ENCODE results near the gene SSB.
A peak's percentile ranks its signal among the peaks of the same experiment; 100 is the strongest.
"Not testable (repeated sequence)": the region's sequence is repeated elsewhere in the genome, so short reads cannot be mapped to it uniquely, and the experiment has no call there.

The SSB gene

GRCh38 chr2:169838743-169839489 lies 40.2 kb downstream of the SSB start:
- no peaks in the 10 kb centered on the region for H3K9me3 Mint-ChIP-seq
- H3K36me3 Mint-ChIP-seq (ENCODE audit: low read depth): peaks cover 17% of the 10 kb centered on the region
- H3K27me3 Mint-ChIP-seq: no peaks in the 10 kb centered on the region
- peaks cover 53% of the 10 kb centered on the region for H3K4me1 Mint-ChIP-seq (ENCODE audit: low read depth)
- peak overlapping the region; percentile 9 for H3K27ac Mint-ChIP-seq
- no peak overlapping the region for H3K4me3 Mint-ChIP-seq
- DNase-seq: no peak

DNA sequence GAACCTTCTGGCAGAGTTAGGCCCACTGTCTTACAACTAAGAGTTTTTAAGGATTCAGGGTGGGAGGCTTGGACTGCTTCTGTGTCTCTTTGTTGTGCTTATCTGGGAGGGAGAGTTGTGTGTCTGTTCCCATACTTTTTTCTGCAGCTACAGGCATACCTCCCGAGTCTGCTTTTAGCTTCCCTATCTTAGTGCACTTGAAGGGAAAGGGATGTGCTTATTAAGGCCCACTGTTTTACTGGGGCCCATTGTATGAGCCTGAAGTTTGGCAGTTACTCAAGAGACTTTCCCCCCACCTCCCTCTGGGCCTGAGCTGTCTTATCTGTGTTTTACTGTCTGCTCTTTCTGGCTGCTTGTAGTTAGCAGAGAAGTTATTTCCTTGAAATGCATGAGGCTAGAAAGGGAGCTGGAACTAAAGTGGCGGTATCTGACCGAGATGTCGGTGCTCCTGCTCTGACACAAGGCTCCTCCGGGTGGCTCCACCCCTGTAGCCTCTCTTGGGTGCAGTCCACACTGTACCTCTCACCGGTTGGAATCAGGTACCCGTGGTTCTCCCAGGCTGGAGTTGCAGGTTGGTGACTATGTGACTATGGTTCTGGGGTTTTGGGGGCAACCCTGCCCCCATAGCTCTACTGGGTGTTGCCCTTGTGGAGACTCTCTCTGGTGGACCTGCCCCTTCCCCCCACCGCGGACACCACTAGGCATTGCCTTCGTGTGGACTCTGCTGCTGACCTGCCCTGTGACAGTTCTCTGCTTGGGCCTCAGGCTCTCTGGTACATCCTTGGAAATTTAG lies 41.5 kb downstream of the SSB start:
- Mint-ChIP-seq H3K27ac (no peak overlapping the region), H3K4me1 (ENCODE audit: low read depth) (peaks cover 50% of the 10 kb centered on the region)

DNA sequence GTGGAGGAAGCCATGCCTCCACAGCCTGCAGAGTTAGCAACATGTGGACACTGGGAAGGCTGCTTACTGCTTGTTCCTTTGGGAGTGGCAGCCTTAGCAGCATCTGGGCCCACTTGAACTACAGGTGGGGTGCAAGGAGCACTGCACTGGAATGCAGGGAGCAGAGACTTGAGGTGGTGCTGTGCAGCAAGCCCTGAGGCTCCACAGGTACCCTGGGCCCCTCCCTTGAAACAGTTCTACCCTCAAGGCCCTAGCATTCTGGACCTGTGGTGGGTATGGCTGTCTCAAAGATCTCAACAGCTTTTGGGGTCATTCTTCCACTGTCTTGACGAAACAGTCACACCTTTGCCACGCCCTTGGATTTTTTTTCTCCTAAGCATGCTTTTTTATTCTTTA lies 42.1 kb downstream of the SSB start:
- Mint-ChIP-seq H3K27ac (no peak overlapping the region), H3K36me3 (ENCODE audit: low read depth) (peaks cover 21% of the 10 kb centered on the region), H3K4me1 (ENCODE audit: low read depth) (peaks cover 47% of the 10 kb centered on the region), H3K9me3 (no peaks in the 10 kb centered on the region), H3K27me3 (no peaks in the 10 kb centered on the region), H3K4me3 (no peak overlapping the region)
- no peak for DNase-seq

More for the DNA sequence above, 41.5 kb downstream of the SSB start:
- no peak for DNase-seq
- Mint-ChIP-seq H3K9me3 (no peaks in the 10 kb centered on the region), H3K36me3 (ENCODE audit: low read depth) (peaks cover 21% of the 10 kb centered on the region), H3K4me3 (no peak overlapping the region), H3K27me3 (no peaks in the 10 kb centered on the region)

DNA sequence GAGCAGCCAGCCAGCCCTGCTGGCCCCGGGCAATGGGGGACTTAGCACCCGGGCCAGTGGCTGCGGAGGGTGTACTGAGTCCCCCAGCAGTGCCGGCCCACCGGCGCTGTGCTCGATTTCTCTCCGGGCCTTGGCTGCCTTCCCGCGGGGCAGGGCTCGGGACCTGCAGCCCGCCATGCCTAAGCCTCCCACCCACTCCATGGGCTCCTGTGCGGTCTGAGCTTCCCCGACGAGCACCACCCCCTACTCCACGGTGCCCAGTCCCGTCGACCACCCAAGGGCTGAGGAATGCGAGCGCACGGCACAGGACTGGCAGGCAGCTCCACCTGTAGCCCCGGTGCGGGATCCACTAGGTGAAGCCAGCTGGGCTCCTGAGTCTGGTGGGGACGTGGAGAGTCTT lies 43.0 kb downstream of the SSB start:
- not testable (repeated sequence) for DNase-seq, H3K27ac Mint-ChIP-seq, H3K27me3 Mint-ChIP-seq, H3K9me3 Mint-ChIP-seq, H3K4me3 Mint-ChIP-seq
- Mint-ChIP-seq H3K4me1 (ENCODE audit: low read depth) (peaks cover 48% of the 10 kb centered on the region), H3K36me3 (ENCODE audit: low read depth) (peaks cover 21% of the 10 kb centered on the region)

DNA sequence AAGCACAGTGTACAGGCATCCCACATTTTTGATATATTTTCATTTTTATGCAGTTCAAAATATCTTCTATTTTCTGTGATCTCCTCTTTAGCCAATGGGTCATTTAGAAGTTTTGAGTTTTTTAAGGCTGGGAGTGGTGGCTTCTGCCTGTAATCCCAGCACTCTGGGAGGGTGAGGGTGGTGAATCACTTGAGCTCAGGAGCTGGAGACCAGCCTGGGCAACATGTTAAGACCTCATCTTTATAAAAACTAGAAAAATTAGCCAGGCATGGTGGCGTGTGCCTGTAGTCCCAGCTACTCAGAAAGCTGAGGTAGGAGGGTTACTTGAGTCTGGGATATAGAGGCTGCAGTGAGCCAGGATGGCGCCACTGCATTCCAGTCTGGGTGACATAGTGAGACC lies 46.3 kb downstream of the SSB start:
- Mint-ChIP-seq H3K27me3 (no peaks in the 10 kb centered on the region), H3K27ac (no peak overlapping the region), H3K4me1 (ENCODE audit: low read depth) (peaks cover 46% of the 10 kb centered on the region), H3K9me3 (no peaks in the 10 kb centered on the region), H3K4me3 (no peak overlapping the region), H3K36me3 (ENCODE audit: low read depth) (peaks cover 32% of the 10 kb centered on the region)
- DNase-seq: no peak

GRCh38 chr2:169848959-169849693 lies 50.5 kb downstream of the SSB start:
- not testable (repeated sequence) for H3K9me3 Mint-ChIP-seq, DNase-seq, H3K4me3 Mint-ChIP-seq, H3K27me3 Mint-ChIP-seq, H3K27ac Mint-ChIP-seq
- H3K36me3 Mint-ChIP-seq (ENCODE audit: low read depth): peaks cover 35% of the 10 kb centered on the region
- H3K4me1 Mint-ChIP-seq (ENCODE audit: low read depth): peaks cover 47% of the 10 kb centered on the region

GRCh38 chr2:169849710-169850109 lies 51.0 kb downstream of the SSB start:
- H3K9me3 Mint-ChIP-seq: no peaks in the 10 kb centered on the region
- peaks cover 36% of the 10 kb centered on the region for H3K36me3 Mint-ChIP-seq (ENCODE audit: low read depth)
- H3K27ac Mint-ChIP-seq: no peak overlapping the region
- H3K27me3 Mint-ChIP-seq: no peaks in the 10 kb centered on the region
- no peak overlapping the region for H3K4me3 Mint-ChIP-seq
- H3K4me1 Mint-ChIP-seq (ENCODE audit: low read depth): peaks cover 44% of the 10 kb centered on the region
- DNase-seq: no peak

DNA sequence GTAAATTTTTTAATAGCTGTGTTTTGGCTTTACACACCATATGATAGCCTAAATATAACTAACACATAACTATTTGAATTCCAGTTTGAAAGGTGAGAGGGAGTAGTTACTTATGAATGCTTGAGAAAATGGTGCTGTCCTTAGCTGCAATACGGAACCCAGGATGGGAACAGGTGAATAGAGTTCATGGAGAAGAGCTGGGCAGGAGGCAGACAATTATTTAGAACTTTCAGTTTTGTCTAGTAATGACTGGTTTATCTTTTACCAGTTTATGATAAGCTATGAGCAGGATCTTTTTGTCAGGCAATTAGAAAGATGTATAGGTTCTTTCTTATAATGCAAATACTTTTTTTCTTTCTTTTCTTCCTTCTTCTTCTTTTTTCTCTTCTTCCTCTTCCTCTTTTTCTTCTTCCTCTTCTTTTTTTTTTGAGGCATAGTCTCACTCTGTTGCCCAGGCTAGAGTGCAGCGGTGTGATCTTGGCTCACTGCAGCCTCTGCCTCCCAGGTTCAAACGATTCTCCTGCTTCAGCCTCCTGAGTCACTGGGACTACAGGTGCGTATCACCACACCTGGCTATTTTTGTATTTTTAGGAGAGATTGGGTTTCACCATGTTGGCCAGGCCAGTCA lies 54.5 kb downstream of the SSB start:
- no peak overlapping the region for H3K27ac Mint-ChIP-seq
- H3K4me3 Mint-ChIP-seq: no peak overlapping the region

GRCh38 chr2:169855281-169856258 lies 56.9 kb downstream of the SSB start:
- not testable (repeated sequence) for H3K27ac Mint-ChIP-seq, H3K27me3 Mint-ChIP-seq, H3K4me3 Mint-ChIP-seq, H3K9me3 Mint-ChIP-seq, DNase-seq
- peaks cover 26% of the 10 kb centered on the region for H3K4me1 Mint-ChIP-seq (ENCODE audit: low read depth)
- H3K36me3 Mint-ChIP-seq (ENCODE audit: low read depth): peaks cover 33% of the 10 kb centered on the region

More for the DNA sequence above, 54.5 kb downstream of the SSB start:
- Mint-ChIP-seq H3K27me3 (no peaks in the 10 kb centered on the region), H3K4me1 (ENCODE audit: low read depth) (peaks cover 32% of the 10 kb centered on the region), H3K9me3 (no peaks in the 10 kb centered on the region), H3K36me3 (ENCODE audit: low read depth) (peaks cover 39% of the 10 kb centered on the region)
- DNase-seq: no peak

GRCh38 chr2:169859423-169859822 lies 60.8 kb downstream of the SSB start:
- Mint-ChIP-seq H3K36me3 (ENCODE audit: low read depth) (peaks cover 24% of the 10 kb centered on the region), H3K4me3 (no peak overlapping the region), H3K9me3 (no peaks in the 10 kb centered on the region), H3K27ac (no peak overlapping the region), H3K4me1 (ENCODE audit: low read depth) (peaks cover 34% of the 10 kb centered on the region), H3K27me3 (no peaks in the 10 kb centered on the region)
- DNase-seq: no peak

DNA sequence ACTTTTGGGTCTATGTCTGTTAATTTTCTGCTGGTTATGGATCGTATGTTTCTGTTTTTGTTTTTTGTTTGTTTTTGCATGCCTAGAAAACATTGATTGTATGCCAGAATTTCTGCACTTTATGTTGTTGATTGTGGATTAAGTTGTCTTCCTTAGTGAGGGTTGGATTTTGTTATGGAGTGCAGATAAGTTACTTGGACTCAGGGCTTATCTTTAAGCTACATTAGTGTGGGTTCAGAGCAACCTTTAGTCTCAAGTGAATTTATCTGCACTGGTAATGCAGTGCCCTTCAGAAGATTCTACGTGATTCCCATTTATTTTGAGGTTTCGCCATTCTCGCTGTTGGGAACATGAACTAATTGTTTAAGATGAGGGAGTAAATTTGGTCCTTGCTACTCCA lies 61.5 kb downstream of the SSB start:
- no peak overlapping the region for H3K4me3 Mint-ChIP-seq
- H3K9me3 Mint-ChIP-seq: no peaks in the 10 kb centered on the region
- H3K36me3 Mint-ChIP-seq (ENCODE audit: low read depth): peaks cover 20% of the 10 kb centered on the region
- no peak for DNase-seq
- H3K27me3 Mint-ChIP-seq: no peaks in the 10 kb centered on the region
- H3K27ac Mint-ChIP-seq: no peak overlapping the region
- H3K4me1 Mint-ChIP-seq (ENCODE audit: low read depth): peaks cover 35% of the 10 kb centered on the region
